ENCODE measurements around the gene CPVL. TPM values are rescaled to one million over a fixed set of nuclear protein-coding genes. Genes with fewer than 3 reads are reported as not detected.

The CPVL gene
- total and polyA plus RNA-seq, 2 of the 8 experiments (the other 6 are each of a cell fraction or from before 2014, with no cell fraction given): 40.0 to 55.0 TPM

DNA sequence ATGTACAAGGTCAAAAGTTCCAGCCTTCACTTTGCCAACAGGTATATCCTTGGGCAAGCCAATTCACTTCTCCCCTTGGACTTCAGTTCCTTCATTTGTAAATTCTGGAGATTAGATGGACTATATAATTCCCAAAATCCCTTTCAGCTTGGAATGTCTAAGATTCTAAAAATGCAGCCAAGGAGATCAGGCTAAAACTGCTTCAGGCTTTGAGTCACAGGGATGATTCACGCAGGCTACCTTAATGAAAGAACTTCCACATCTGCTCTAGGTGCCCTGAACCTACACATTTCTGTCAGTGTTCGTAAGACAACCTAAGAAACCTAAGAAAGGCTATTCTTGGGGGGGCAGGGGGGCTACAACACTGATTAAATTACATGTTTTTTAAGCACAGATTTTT, 7.1 kb downstream of the CPVL start:
- H3K14ac ChIP-seq (ENCODE audit: insufficient read length): no peak overlapping the region
- no peak overlapping the region for H2AK5ac ChIP-seq (ENCODE audit: low read depth, low read length)
- H4K8ac ChIP-seq (ENCODE audit: extremely low read depth, insufficient read depth, low read length): no peak overlapping the region
- no peaks in the 10 kb centered on the region for H3K79me2 ChIP-seq (ENCODE audit: control insufficient read depth in 1 of 2, insufficient read depth in 2 of 2, low read length in 2 of 2)
- no peak overlapping the region for H3K4me2 ChIP-seq (ENCODE audit: insufficient read depth in 1 of 2, low read depth in 2 of 2, low read length in 2 of 2)
- H3K27ac ChIP-seq (ENCODE audit: low read depth, low read length): no peak overlapping the region
- H3K9ac ChIP-seq (replicated peaks in 1 of 4; ENCODE audit: extremely low read depth in 1 of 4, low read depth in 3 of 4, low read length in 3 of 4): no peak overlapping the region
- CTCF ChIA-PET (ENCODE audit: partially characterized antibody): interaction anchor here (1.0 to 1.7 kb wide), 2 partner anchors 25 to 212 kb away, joined by 3 to 5 read pairs; no protein-coding TSS in a partner anchor
- H3K36me3 ChIP-seq (ENCODE audit: control insufficient read depth in 2 of 4, insufficient read depth in 4 of 4, low read length in 3 of 4): no peaks in the 10 kb centered on the region
- 82% methylated on average over 2 of the region's 2 CpGs; no CpG with 5 or more reads in 1 of the 2 experiments for whole genome bisulfite sequencing, 2 experiments (ENCODE audit: extremely low coverage in 1 of 2, insufficient coverage in 1 of 2, insufficient read length in 1 of 2, insufficient replicate concordance in 2 of 2, low coverage in 1 of 2, low lambda C conversion rate in 2 of 2, missing lambda C conversion rate in 1 of 2)
- H3K23ac ChIP-seq (ENCODE audit: insufficient read length): no peak overlapping the region
- H4K20me1 ChIP-seq (replicated peaks in 1 of 2; ENCODE audit: control insufficient read depth in 1 of 2, insufficient read depth in 2 of 2, low read length in 2 of 2): no peaks in the 10 kb centered on the region
- POLR2A ChIA-PET (ENCODE audit: partially characterized antibody): no interaction called here
- no peak overlapping the region for H2BK15ac ChIP-seq (ENCODE audit: low read length)
- FAIRE-seq (no peak), DNase-seq (ENCODE audit: low read depth in 1 of 2, low spot score in 2 of 2) (no peak)
- no peak overlapping the region for H4K91ac ChIP-seq (replicated peaks; ENCODE audit: insufficient read length, low read length)
- no peaks in the 10 kb centered on the region for H3K79me1 ChIP-seq (ENCODE audit: low read depth, low read length)
- H3K4me1 ChIP-seq (replicated peaks in 1 of 4; ENCODE audit: control insufficient read depth in 3 of 4, insufficient read depth in 4 of 4, low read length in 3 of 4): no peaks in the 10 kb centered on the region
- H2AFZ ChIP-seq (ENCODE audit: low read length): no peak overlapping the region
- H3K4ac ChIP-seq (replicated peaks; ENCODE audit: insufficient read length, low read depth, low read length): no peak overlapping the region
- H3K4me3 ChIP-seq (ENCODE audit: extremely low read depth in 1 of 4, insufficient read depth in 2 of 4, low read depth in 3 of 4, low read length in 4 of 4): no peak overlapping the region
- no peak overlapping the region for H4K5ac ChIP-seq (ENCODE audit: insufficient read length, low read depth, low read length)
- no peaks in the 10 kb centered on the region for H3K23me2 ChIP-seq (ENCODE audit: low read depth, low read length)
- no peak overlapping the region for H2BK120ac ChIP-seq (replicated peaks; ENCODE audit: low read depth, low read length)
- no peak overlapping the region for H2BK12ac ChIP-seq (ENCODE audit: low read depth, low read length)
- H2BK5ac ChIP-seq (ENCODE audit: low read depth, low read length): no peak overlapping the region
- no peak overlapping the region for H3K56ac ChIP-seq (replicated peaks; ENCODE audit: insufficient read length, low read depth, low read length)
- no peaks in the 10 kb centered on the region for H3K27me3 ChIP-seq (replicated peaks in 1 of 4; ENCODE audit: control insufficient read depth in 3 of 4, extremely low read depth in 1 of 4, insufficient read depth in 3 of 4, low read length in 3 of 4)
- no peak overlapping the region for H2BK20ac ChIP-seq (ENCODE audit: low read length)
- H3K9me3 ChIP-seq (ENCODE audit: insufficient read depth in 2 of 2, low read depth in 1 of 2, low read length in 1 of 2): no peaks in the 10 kb centered on the region
- H3K18ac ChIP-seq (ENCODE audit: extremely low read depth, low read length): no peak overlapping the region
- TF ChIP-seq RFX5 (IDR thresholded peaks at IDR 0.05; ENCODE audit: borderline replicate concordance, low read depth, low read length): no peak
- no peak for TF ChIP-seq ZNF274 (IDR thresholded peaks at IDR 0.05; ENCODE audit: borderline replicate concordance, extremely low read depth, low read length)
- no peak for TF ChIP-seq RXRA (IDR thresholded peaks at IDR 0.05; ENCODE audit: insufficient read depth, low read depth, low read length)
- TF ChIP-seq SRF (IDR thresholded peaks at IDR 0.05; ENCODE audit: low read depth, low read length): no peak
- TF ChIP-seq, protein P1, sequence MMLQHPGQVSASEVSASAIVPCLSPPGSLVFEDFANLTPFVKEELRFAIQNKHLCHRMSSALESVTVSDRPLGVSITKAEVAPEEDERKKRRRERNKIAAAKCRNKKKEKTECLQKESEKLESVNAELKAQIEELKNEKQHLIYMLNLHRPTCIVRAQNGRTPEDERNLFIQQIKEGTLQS (IDR thresholded peaks at IDR 0.05; ENCODE audit: insufficient read depth, low read depth, low read length): no peak
- no peak for TF ChIP-seq TEAD4 (IDR thresholded peaks at IDR 0.05; ENCODE audit: low read depth, low read length)
- TF ChIP-seq SIN3A (conservative IDR thresholded peaks at IDR 0.05 in 1 of 2, IDR thresholded peaks at IDR 0.05 in 1 of 2; ENCODE audit: low read depth in 1 of 2, low read length in 2 of 2): no peak
- TF ChIP-seq, protein P2, sequence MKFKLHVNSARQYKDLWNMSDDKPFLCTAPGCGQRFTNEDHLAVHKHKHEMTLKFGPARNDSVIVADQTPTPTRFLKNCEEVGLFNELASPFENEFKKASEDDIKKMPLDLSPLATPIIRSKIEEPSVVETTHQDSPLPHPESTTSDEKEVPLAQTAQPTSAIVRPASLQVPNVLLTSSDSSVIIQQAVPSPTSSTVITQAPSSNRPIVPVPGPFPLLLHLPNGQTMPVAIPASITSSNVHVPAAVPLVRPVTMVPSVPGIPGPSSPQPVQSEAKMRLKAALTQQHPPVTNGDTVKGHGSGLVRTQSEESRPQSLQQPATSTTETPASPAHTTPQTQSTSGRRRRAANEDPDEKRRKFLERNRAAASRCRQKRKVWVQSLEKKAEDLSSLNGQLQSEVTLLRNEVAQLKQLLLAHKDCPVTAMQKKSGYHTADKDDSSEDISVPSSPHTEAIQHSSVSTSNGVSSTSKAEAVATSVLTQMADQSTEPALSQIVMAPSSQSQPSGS (IDR thresholded peaks at IDR 0.05; ENCODE audit: low read length): no peak
- no peak for TF ChIP-seq CHD2 (IDR thresholded peaks at IDR 0.05; ENCODE audit: low read length)
- no peak for TF ChIP-seq TCF12 (IDR thresholded peaks at IDR 0.05; ENCODE audit: low read depth, low read length)
- TF ChIP-seq, protein P3, sequence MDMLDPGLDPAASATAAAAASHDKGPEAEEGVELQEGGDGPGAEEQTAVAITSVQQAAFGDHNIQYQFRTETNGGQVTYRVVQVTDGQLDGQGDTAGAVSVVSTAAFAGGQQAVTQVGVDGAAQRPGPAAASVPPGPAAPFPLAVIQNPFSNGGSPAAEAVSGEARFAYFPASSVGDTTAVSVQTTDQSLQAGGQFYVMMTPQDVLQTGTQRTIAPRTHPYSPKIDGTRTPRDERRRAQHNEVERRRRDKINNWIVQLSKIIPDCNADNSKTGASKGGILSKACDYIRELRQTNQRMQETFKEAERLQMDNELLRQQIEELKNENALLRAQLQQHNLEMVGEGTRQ (IDR thresholded peaks at IDR 0.05; ENCODE audit: low read length): no peak

Measured in H1 (cell line).